Measurements from ENCODE around the gene EIF4G3. TPM values are rescaled to one million over a fixed set of nuclear protein-coding genes. Genes with fewer than 3 reads are reported as not detected.

EIF4G3 gene
- total and polyA plus RNA-seq, 9 of the 15 experiments (the other 6 are each of a cell fraction or from before 2014, with no cell fraction given) = 6.7 to 40.5 (median 32.1) TPM

DNA sequence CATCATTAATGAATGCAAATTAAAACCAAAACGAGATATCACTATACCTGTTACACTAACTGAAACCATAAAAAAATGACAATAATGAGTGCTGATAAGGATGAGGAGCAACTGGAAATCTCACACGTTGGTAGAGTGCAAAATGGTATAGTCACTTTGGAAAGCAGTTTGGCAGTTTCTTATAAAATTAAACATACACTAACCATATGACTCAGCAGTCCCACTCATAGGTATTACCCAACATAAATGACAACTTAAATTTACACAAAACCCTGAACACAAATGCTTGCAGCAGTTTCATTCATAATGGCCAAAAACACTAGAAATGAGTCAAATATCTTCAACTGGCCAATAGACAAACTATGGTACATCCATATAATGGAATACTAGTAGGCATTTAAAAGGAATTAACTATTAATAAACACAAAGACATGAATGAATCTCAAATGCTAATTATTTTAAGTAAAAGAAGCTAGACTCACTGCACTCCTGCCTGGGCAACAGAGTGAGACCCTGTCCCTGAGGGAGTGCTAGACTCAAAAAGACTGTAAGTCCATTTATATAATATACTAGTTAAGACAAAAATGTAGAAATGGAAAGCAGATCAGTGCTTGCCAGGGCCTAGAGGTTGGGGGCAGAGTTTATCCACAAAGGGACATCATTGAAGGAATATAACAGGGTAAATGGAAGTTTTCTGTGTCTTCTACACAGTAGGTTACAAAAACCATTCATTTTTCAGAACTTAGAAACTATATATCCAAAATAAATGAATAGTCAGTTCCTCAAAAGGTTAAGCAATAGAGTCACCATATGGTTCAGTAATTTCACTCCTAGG lies 77.4 kb downstream of the EIF4G3 start (continued):
- TF ChIP-seq, protein P1, sequence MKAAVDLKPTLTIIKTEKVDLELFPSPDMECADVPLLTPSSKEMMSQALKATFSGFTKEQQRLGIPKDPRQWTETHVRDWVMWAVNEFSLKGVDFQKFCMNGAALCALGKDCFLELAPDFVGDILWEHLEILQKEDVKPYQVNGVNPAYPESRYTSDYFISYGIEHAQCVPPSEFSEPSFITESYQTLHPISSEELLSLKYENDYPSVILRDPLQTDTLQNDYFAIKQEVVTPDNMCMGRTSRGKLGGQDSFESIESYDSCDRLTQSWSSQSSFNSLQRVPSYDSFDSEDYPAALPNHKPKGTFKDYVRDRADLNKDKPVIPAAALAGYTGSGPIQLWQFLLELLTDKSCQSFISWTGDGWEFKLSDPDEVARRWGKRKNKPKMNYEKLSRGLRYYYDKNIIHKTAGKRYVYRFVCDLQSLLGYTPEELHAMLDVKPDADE (conservative IDR thresholded peaks at IDR 0.05; ENCODE audit: control insufficient read depth, low read depth, low read length) = no peak
- TF ChIP-seq SMARCE1 (IDR thresholded peaks at IDR 0.05) (no peak), ZNF134 (CRISPR knock-in tag; conservative IDR thresholded peaks at IDR 0.05) (no peak), RBM22 (IDR thresholded peaks at IDR 0.05; ENCODE audit: low read depth, low read length, poor library complexity, severe bottlenecking) (no peak), IRF2 (CRISPR knock-in tag; IDR thresholded peaks at IDR 0.05) (no peak), HDAC1 (IDR thresholded peaks at IDR 0.05) (no peak), PCBP2 (IDR thresholded peaks at IDR 0.05; ENCODE audit: low read depth, low read length, poor library complexity, severe bottlenecking) (no peak), NUFIP1 (IDR thresholded peaks at IDR 0.05; ENCODE audit: partially characterized antibody) (no peak), NR1H2 (CRISPR knock-in tag; IDR thresholded peaks at IDR 0.05) (no peak)
- TF ChIP-seq, protein P2, sequence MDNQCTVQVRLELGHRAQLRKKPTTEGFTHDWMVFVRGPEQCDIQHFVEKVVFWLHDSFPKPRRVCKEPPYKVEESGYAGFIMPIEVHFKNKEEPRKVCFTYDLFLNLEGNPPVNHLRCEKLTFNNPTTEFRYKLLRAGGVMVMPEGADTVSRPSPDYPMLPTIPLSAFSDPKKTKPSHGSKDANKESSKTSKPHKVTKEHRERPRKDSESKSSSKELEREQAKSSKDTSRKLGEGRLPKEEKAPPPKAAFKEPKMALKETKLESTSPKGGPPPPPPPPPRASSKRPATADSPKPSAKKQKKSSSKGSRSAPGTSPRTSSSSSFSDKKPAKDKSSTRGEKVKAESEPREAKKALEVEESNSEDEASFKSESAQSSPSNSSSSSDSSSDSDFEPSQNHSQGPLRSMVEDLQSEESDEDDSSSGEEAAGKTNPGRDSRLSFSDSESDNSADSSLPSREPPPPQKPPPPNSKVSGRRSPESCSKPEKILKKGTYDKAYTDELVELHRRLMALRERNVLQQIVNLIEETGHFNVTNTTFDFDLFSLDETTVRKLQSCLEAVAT (IDR thresholded peaks at IDR 0.05) = no peak
- TF ChIP-seq, protein P3, sequence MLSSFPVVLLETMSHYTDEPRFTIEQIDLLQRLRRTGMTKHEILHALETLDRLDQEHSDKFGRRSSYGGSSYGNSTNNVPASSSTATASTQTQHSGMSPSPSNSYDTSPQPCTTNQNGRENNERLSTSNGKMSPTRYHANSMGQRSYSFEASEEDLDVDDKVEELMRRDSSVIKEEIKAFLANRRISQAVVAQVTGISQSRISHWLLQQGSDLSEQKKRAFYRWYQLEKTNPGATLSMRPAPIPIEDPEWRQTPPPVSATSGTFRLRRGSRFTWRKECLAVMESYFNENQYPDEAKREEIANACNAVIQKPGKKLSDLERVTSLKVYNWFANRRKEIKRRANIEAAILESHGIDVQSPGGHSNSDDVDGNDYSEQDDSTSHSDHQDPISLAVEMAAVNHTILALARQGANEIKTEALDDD (IDR thresholded peaks at IDR 0.05) = 0 out of 2 replicates have a peak, but pooled peaks have one; percentile 22

All from K562 (cell line).